G401.6 (cell line): ENCODE data around the gene SLC25A38.
"Not testable (repeated sequence)": the region's sequence is repeated elsewhere in the genome, so short reads cannot be mapped to it uniquely, and the experiment has no call there.

Experiments used
- FAIRE-seq: peaks from 2 replicates; lab custom pipeline; 2012; peaks lifted over from hg19 to GRCh38; lab: Jason Lieb, UNC

The SLC25A38 gene

GRCh38 chr3:39383045-39383880, at the start of gene SLC25A38:
SLC25A38 (plus strand) TSS chr3:39383370; CDS start chr3:39383725, 355 bp downstream.
- FAIRE-seq = peak; percentile 57

GRCh38 chr3:39333607-39334006, 49.6 kb upstream of the SLC25A38 start:
- no peak for FAIRE-seq

GRCh38 chr3:39334205-39334604, 49.0 kb upstream of the SLC25A38 start:
- FAIRE-seq = no peak

GRCh38 chr3:39338201-39338600, 45.0 kb upstream of the SLC25A38 start:
- no peak for FAIRE-seq

GRCh38 chr3:39339086-39339485, 44.1 kb upstream of the SLC25A38 start:
- FAIRE-seq = no peak

- FAIRE-seq = no peak
Observed at GRCh38 chr3:39343076-39343717, 40.0 kb upstream of the SLC25A38 start.

GRCh38 chr3:39343760-39344159, 39.4 kb upstream of the SLC25A38 start:
- FAIRE-seq = no peak

- FAIRE-seq = no peak
Observed at GRCh38 chr3:39344746-39345344, 38.3 kb upstream of the SLC25A38 start.

GRCh38 chr3:39346785-39347585, 36.2 kb upstream of the SLC25A38 start:
- no peak for FAIRE-seq

GRCh38 chr3:39347586-39347876, 35.6 kb upstream of the SLC25A38 start:
- no peak for FAIRE-seq

GRCh38 chr3:39349080-39349479, 34.1 kb upstream of the SLC25A38 start:
- FAIRE-seq = no peak

GRCh38 chr3:39350714-39351113, 32.5 kb upstream of the SLC25A38 start:
- FAIRE-seq = no peak

- not testable (repeated sequence) for FAIRE-seq
Observed at GRCh38 chr3:39351134-39351533, 32.0 kb upstream of the SLC25A38 start.

GRCh38 chr3:39353168-39353927, 29.8 kb upstream of the SLC25A38 start:
- FAIRE-seq = not testable (repeated sequence)

- FAIRE-seq = no peak
Observed at GRCh38 chr3:39358333-39358732, 24.8 kb upstream of the SLC25A38 start.

GRCh38 chr3:39361252-39361927, 21.8 kb upstream of the SLC25A38 start:
- no peak for FAIRE-seq

GRCh38 chr3:39362192-39362591, 21.0 kb upstream of the SLC25A38 start:
- no peak for FAIRE-seq

GRCh38 chr3:39362812-39363211, 20.4 kb upstream of the SLC25A38 start:
- no peak for FAIRE-seq

GRCh38 chr3:39370450-39370849, 12.7 kb upstream of the SLC25A38 start:
- FAIRE-seq = not testable (repeated sequence)

GRCh38 chr3:39372833-39373232, 10.3 kb upstream of the SLC25A38 start:
- FAIRE-seq = no peak

- no peak for FAIRE-seq
Observed at GRCh38 chr3:39376959-39377634, 6.1 kb upstream of the SLC25A38 start.
